ENCODE results near the gene EME2. TPM values are rescaled to one million over a fixed set of nuclear protein-coding genes. Genes with fewer than 3 reads are reported as not detected.

The EME2 gene
- total and polyA plus RNA-seq, 2 of the 13 experiments (the other 11 are each of a cell fraction or from before 2014, with no cell fraction given) = 4.4 to 7.6 TPM

DNA sequence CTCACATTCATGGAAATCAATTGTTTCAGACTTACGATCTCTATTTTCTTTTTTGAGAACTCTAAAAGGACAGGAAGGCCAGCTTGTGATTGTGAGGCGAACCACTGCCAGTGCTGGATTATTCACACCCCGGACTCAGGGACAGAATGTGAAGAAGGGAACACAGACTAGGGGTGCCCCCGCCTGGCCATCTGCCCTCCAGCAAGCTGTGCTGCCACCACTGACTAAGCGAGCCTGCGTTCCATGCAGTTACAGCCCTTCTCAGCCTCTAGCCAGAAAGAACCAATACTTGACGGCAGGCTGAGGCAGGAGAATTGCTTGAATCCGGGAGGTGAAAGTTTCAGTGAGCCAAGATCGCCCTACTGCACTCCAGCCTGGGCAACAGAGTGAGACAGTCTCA, 51.2 kb downstream of the EME2 start (continued):
- TF ChIP-seq, protein P1, sequence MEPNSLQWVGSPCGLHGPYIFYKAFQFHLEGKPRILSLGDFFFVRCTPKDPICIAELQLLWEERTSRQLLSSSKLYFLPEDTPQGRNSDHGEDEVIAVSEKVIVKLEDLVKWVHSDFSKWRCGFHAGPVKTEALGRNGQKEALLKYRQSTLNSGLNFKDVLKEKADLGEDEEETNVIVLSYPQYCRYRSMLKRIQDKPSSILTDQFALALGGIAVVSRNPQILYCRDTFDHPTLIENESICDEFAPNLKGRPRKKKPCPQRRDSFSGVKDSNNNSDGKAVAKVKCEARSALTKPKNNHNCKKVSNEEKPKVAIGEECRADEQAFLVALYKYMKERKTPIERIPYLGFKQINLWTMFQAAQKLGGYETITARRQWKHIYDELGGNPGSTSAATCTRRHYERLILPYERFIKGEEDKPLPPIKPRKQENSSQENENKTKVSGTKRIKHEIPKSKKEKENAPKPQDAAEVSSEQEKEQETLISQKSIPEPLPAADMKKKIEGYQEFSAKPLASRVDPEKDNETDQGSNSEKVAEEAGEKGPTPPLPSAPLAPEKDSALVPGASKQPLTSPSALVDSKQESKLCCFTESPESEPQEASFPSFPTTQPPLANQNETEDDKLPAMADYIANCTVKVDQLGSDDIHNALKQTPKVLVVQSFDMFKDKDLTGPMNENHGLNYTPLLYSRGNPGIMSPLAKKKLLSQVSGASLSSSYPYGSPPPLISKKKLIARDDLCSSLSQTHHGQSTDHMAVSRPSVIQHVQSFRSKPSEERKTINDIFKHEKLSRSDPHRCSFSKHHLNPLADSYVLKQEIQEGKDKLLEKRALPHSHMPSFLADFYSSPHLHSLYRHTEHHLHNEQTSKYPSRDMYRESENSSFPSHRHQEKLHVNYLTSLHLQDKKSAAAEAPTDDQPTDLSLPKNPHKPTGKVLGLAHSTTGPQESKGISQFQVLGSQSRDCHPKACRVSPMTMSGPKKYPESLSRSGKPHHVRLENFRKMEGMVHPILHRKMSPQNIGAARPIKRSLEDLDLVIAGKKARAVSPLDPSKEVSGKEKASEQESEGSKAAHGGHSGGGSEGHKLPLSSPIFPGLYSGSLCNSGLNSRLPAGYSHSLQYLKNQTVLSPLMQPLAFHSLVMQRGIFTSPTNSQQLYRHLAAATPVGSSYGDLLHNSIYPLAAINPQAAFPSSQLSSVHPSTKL (CRISPR knock-in tag; IDR thresholded peaks at IDR 0.05) = 0 out of 2 replicates have a peak, but pooled peaks have one; percentile 15
- TF ChIP-seq RFX5 (IDR thresholded peaks at IDR 0.05; ENCODE audit: low read depth, low read length) = no peak
- TF ChIP-seq, protein P2, sequence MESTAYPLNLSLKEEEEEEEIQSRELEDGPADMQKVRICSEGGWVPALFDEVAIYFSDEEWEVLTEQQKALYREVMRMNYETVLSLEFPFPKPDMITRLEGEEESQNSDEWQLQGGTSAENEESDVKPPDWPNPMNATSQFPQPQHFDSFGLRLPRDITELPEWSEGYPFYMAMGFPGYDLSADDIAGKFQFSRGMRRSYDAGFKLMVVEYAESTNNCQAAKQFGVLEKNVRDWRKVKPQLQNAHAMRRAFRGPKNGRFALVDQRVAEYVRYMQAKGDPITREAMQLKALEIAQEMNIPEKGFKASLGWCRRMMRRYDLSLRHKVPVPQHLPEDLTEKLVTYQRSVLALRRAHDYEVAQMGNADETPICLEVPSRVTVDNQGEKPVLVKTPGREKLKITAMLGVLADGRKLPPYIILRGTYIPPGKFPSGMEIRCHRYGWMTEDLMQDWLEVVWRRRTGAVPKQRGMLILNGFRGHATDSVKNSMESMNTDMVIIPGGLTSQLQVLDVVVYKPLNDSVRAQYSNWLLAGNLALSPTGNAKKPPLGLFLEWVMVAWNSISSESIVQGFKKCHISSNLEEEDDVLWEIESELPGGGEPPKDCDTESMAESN (CRISPR knock-in tag; conservative IDR thresholded peaks at IDR 0.05) = 0 out of 2 replicates have a peak, but pooled peaks have one; percentile 22
- peak; percentile 43; the same call in 1 of the 2 replicates for TF ChIP-seq FOSL2 (CRISPR knock-in tag; IDR thresholded peaks at IDR 0.05)
- TF ChIP-seq, protein P3, sequence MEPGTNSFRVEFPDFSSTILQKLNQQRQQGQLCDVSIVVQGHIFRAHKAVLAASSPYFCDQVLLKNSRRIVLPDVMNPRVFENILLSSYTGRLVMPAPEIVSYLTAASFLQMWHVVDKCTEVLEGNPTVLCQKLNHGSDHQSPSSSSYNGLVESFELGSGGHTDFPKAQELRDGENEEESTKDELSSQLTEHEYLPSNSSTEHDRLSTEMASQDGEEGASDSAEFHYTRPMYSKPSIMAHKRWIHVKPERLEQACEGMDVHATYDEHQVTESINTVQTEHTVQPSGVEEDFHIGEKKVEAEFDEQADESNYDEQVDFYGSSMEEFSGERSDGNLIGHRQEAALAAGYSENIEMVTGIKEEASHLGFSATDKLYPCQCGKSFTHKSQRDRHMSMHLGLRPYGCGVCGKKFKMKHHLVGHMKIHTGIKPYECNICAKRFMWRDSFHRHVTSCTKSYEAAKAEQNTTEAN (CRISPR knock-in tag; conservative IDR thresholded peaks at IDR 0.05) = no peak
- peak; percentile 41; the same call in 1 of the 2 replicates for TF ChIP-seq TBX2 (CRISPR knock-in tag; IDR thresholded peaks at IDR 0.05; ENCODE audit: borderline replicate concordance)
- TF ChIP-seq THAP11 (CRISPR knock-in tag; IDR thresholded peaks at IDR 0.05) = 0 out of 2 replicates have a peak, but pooled peaks have one; percentile 13
- TF ChIP-seq SAP130 (CRISPR knock-in tag; IDR thresholded peaks at IDR 0.05; ENCODE audit: low read depth) = peak; percentile 80
- TF ChIP-seq, protein P4, sequence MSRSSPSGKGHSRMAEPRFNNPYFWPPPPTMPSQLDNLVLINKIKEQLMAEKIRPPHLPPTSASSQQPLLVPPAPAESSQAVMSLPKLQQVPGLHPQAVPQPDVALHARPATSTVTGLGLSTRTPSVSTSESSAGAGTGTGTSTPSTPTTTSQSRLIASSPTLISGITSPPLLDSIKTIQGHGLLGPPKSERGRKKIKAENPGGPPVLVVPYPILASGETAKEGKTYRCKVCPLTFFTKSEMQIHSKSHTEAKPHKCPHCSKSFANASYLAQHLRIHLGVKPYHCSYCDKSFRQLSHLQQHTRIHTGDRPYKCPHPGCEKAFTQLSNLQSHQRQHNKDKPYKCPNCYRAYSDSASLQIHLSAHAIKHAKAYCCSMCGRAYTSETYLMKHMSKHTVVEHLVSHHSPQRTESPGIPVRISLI (CRISPR knock-in tag; IDR thresholded peaks at IDR 0.05; ENCODE audit: borderline replicate concordance) = 0 out of 2 replicates have a peak, but pooled peaks have one; percentile 14
- TF ChIP-seq, protein P5, sequence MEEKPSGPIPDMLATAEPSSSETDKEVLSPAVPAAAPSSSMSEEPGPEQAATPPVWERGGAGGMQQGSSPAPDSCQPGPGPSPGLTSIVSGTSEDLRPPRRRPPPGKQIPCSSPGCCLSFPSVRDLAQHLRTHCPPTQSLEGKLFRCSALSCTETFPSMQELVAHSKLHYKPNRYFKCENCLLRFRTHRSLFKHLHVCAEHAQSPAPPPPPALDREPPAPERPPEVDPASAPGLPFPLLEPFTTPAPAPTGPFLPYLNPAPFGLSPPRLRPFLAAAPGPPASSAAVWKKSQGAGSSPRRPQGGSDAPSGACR (CRISPR knock-in tag; IDR thresholded peaks at IDR 0.05) = 0 out of 2 replicates have a peak, but pooled peaks have one; percentile 12
- TF ChIP-seq MYC (CRISPR knock-in tag; IDR thresholded peaks at IDR 0.05; ENCODE audit: borderline replicate concordance) = peak; percentile 27; the same call in 1 of the 2 replicates
- TF ChIP-seq ZNF446 (CRISPR knock-in tag; IDR thresholded peaks at IDR 0.05) = no peak
- TF ChIP-seq, protein P6, sequence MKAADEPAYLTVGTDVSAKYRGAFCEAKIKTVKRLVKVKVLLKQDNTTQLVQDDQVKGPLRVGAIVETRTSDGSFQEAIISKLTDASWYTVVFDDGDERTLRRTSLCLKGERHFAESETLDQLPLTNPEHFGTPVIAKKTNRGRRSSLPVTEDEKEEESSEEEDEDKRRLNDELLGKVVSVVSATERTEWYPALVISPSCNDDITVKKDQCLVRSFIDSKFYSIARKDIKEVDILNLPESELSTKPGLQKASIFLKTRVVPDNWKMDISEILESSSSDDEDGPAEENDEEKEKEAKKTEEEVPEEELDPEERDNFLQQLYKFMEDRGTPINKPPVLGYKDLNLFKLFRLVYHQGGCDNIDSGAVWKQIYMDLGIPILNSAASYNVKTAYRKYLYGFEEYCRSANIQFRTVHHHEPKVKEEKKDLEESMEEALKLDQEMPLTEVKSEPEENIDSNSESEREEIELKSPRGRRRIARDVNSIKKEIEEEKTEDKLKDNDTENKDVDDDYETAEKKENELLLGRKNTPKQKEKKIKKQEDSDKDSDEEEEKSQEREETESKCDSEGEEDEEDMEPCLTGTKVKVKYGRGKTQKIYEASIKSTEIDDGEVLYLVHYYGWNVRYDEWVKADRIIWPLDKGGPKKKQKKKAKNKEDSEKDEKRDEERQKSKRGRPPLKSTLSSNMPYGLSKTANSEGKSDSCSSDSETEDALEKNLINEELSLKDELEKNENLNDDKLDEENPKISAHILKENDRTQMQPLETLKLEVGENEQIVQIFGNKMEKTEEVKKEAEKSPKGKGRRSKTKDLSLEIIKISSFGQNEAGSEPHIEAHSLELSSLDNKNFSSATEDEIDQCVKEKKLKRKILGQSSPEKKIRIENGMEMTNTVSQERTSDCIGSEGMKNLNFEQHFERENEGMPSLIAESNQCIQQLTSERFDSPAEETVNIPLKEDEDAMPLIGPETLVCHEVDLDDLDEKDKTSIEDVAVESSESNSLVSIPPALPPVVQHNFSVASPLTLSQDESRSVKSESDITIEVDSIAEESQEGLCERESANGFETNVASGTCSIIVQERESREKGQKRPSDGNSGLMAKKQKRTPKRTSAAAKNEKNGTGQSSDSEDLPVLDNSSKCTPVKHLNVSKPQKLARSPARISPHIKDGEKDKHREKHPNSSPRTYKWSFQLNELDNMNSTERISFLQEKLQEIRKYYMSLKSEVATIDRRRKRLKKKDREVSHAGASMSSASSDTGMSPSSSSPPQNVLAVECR (CRISPR knock-in tag; IDR thresholded peaks at IDR 0.05; ENCODE audit: borderline replicate concordance) = peak; percentile 60; the same call in 1 of the 2 replicates
- TF ChIP-seq ZFAT (CRISPR knock-in tag; conservative IDR thresholded peaks at IDR 0.05) = no peak

All from HepG2 (cell line).